Measurements from ENCODE around the gene TIAM1.

GRCh38 chr21:31078796-31079195, 265.3 kb downstream of the TIAM1 start:
- TF ChIP-seq CTCF (IDR thresholded peaks at IDR 0.05) (no peak), POLR2A (IDR thresholded peaks at IDR 0.05) (no peak)
